Tibial artery (tissue), 4 donors: ENCODE measurements around the gene DDC.

Experiments
- DNase-seq, 2 donors: peaks; one replicate each; pipeline ENCODE4 v3.0.0-alpha.2; 2019
- H3K27ac ChIP-seq, 2 donors: fragments of 200-600 bp; sonication (generic) in 1 of 2; 1 replicate in 1 of 2; 2 replicates in 1 of 2; pipeline ENCODE4 v1.5.1; 2018 to 2019; ENCODE audit warnings: mild to moderate bottlenecking in 1 of 2
- H3K27me3 ChIP-seq, 2 donors: fragments of 200-600 bp; sonication (generic) in 1 of 2; one replicate each; pipeline versions ENCODE4 v1.5.1 to v1.6.0; 2016 to 2019
- H3K36me3 ChIP-seq, 3 donors: fragments of 200-600 bp; sonication (generic) in 2 of 3; one replicate each; pipeline ENCODE4 v1.5.1; 2016 to 2019; ENCODE audit warnings: mild to moderate bottlenecking in 2 of 3
- H3K4me1 ChIP-seq, 4 donors: fragments of 200-600 bp; sonication (generic) in 2 of 4; 1 replicate in 3 of 4; 2 replicates in 1 of 4; pipeline ENCODE4 v1.5.1; 2016 to 2019
- H3K4me3 ChIP-seq, 2 donors: fragments of 200-600 bp; sonication (generic) in 1 of 2; 1 replicate in 1 of 2; 2 replicates in 1 of 2; pipeline ENCODE4 v1.5.1; 2018 to 2019; ENCODE audit warnings: mild to moderate bottlenecking in 2 of 2
- H3K9me3 ChIP-seq, 3 donors: fragments of 200-600 bp; sonication (generic) in 1 of 3; one replicate each; pipeline ENCODE4 v1.5.1; 2016 to 2019
- intact Hi-C: fragments of 100-400 bp; cut with DNase I; formaldehyde crosslinking; loops from one replicate; pipeline ENCODE4 v1.15.0; 2023; ENCODE audit warnings: low total_unique reads
- TF ChIP-seq, protein P1 (sequence below), 2 experiments: fragments of 200-600 bp in 1 of 2; fragments of 450-650 bp in 1 of 2; IDR thresholded peaks; one replicate each; pipeline ENCODE4 v1.5.1; 2017 to 2019; ENCODE audit warnings: antibody characterized with exemption in 2 of 2, mild to moderate bottlenecking in 1 of 2, moderate library complexity in 1 of 2

DDC gene

DNA sequence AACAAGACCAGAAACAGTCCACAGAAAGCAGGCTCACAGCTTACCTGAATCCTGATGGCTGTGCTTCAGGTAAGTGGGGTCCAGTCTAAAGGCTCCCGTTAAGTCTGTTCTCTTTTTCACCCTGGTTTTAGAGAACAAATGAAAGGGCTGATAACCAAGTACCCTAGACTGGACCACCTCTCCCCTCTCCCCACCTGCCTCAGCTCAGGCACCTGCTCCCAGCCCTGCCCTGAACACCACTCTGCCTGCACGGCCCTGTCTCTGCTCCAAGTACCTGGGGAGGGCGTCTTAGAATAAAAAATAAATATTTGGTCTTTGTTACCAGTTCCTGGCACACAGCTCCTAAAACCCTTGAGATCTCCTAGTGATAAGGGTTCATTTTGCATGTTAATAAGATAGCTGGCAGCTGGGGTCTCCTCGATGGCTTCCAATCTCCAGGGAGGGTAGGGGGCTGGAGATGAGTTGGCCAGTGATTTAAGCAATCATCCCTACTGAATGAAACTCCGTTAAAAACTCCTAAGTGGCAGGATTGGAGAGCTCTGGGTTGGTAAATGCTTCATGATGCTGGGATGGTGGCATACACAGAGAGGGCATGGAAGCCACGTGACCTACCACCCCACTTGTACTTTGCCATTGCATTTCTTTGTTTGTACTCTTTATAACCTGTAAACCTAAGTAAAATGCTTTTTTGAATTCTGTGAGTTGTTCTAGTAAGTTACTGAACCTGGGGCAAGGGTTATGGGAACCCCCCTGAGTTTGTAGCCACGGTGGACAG lies 85.3 kb downstream of the DDC start:
- Histone ChIP-seq H3K9me3 (no peaks in the 10 kb centered on the region), H3K27me3 (no peaks in the 10 kb centered on the region), H3K27ac (no peak overlapping the region), H3K36me3 (no peaks in the 10 kb centered on the region), H3K4me3 (no peak overlapping the region), H3K4me1 (no peaks in the 10 kb centered on the region)
- DNase-seq = no peak
- TF ChIP-seq, protein P1, sequence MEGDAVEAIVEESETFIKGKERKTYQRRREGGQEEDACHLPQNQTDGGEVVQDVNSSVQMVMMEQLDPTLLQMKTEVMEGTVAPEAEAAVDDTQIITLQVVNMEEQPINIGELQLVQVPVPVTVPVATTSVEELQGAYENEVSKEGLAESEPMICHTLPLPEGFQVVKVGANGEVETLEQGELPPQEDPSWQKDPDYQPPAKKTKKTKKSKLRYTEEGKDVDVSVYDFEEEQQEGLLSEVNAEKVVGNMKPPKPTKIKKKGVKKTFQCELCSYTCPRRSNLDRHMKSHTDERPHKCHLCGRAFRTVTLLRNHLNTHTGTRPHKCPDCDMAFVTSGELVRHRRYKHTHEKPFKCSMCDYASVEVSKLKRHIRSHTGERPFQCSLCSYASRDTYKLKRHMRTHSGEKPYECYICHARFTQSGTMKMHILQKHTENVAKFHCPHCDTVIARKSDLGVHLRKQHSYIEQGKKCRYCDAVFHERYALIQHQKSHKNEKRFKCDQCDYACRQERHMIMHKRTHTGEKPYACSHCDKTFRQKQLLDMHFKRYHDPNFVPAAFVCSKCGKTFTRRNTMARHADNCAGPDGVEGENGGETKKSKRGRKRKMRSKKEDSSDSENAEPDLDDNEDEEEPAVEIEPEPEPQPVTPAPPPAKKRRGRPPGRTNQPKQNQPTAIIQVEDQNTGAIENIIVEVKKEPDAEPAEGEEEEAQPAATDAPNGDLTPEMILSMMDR (IDR thresholded peaks at IDR 0.05) = no peak
- intact Hi-C loops = no loop called here

DNA sequence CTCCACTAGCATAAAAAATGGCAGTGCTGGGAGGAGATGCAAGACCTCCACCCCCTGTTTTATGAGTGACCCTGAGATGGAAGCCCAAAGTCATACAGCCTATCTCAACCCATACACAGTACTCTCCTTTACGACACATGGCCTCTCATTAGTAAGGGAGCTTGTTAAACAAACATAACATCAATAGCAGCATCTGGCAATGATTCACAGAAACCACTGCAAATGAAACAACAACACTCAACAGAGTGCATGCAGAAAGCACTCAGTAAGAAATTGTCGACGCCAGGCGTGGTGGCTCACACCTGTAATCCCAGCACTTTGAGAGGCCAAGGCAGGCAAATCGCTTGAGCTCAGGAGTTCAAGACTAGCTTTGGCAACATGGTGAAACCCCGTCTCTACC lies 87.6 kb downstream of the DDC start:
- Histone ChIP-seq H3K27me3 (no peaks in the 10 kb centered on the region), H3K9me3 (no peaks in the 10 kb centered on the region), H3K4me1 (peaks cover 0 to 9% (median 5%) of the 10 kb centered on the region in 4 donors), H3K36me3 (no peaks in the 10 kb centered on the region), H3K27ac (no peak overlapping the region), H3K4me3 (no peak overlapping the region)
- intact Hi-C loops = no loop called here
- TF ChIP-seq, protein P1 (IDR thresholded peaks at IDR 0.05) = no peak
- no peak for DNase-seq

DNA sequence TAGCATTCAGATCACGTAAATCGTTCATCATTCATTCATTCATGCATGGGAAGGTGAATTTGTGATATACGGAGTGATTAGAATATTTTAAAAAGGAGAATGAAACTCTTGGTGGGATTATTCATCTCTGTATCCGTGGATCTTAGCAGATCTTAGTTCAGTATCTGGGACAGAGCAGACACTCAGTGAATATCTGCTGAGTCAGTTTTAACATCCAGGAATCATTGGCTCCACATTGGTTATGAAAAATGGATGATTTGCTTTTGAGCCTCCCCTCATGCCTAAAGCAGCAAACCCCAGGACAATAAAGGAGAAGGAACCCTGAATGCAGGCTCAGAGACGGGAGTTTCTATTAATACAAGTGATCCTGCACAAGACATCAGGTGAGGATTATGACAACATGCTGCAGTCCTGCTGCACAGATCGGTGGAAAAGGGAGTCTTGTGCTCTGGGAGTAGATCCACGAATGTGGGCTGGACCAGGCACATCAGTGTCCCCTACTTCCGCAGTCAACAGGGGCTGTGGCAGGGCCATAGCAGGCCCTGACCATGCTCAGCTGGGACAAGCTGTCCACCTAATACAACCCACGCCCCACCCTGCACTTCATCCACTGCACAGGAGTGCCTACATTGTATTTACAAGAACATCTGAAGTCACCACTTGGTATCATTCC lies 88.1 kb downstream of the DDC start:
- Histone ChIP-seq H3K36me3 (no peaks in the 10 kb centered on the region), H3K4me3 (no peak overlapping the region), H3K9me3 (no peaks in the 10 kb centered on the region), H3K27ac (no peak overlapping the region), H3K27me3 (no peaks in the 10 kb centered on the region), H3K4me1 (peaks cover 0 to 9% (median 5%) of the 10 kb centered on the region in 4 donors)
- intact Hi-C loops = no loop called here
- TF ChIP-seq, protein P1 (IDR thresholded peaks at IDR 0.05) = no peak
- no peak for DNase-seq

DNA sequence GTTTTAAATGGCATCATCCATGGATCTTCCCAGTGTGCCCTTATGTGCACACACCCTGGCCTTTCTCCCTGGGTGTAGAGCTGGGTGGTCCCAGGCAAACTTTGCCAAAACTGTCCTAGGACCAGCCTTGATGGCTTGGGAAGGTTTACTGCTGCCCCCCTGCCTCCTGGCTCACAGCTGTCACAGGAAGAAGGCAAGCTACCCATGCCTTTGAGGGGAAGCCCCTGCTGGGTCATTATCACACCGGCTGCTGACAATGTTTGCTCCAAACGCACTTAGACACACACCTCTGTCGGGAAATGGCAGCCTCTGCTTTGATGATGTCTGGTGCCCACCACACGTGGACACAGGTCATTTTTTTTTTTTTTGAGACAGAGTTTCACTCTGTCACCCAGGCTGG lies 89.9 kb downstream of the DDC start:
- TF ChIP-seq, protein P1 (IDR thresholded peaks at IDR 0.05) = no peak
- intact Hi-C loops = no loop called here

DNA sequence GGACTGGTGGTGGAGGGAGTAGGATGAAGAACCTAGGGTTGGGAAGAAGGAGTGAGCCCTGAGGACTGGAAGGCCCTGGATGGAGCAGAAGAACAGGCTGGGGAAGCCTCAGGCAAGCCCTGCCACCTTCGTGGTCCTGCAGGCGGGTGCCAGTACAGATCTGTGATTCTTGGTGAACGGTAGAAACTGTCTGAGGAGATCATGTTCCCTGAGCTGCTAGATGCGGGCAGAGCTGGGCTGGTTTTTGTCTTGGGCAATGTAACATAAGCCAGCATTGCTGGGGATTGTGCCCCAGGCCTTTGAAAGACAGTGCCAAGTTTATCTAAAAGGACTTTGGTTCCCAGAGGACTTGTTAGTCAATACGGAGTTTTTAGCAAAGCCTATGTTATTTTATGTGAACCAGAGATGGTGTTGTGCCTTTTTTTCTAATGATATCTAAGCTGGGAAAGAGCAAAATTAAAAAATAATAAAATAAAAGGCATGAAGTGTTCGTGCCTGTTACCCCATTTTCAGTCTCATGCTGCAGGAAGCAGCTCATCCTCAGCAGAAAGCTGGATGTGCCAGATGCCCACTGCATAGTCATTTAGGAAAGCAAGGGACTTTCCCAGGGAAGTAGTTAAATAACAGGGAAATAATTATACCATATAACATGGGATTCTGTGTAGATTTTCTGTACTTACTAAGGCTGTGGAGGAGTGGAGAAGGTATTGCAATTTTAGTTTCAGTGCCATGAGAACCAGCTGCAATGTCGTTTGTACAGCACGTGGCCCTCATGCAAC lies 90.6 kb downstream of the DDC start:
- peaks cover 0 to 9% (median 5%) of the 10 kb centered on the region in 4 donors for H3K4me1 ChIP-seq
- no peak overlapping the region for H3K4me3 ChIP-seq
- H3K27me3 ChIP-seq = peaks cover 0 to 5% of the 10 kb centered on the region in 2 donors
- no peaks in the 10 kb centered on the region for H3K36me3 ChIP-seq
- H3K9me3 ChIP-seq = no peaks in the 10 kb centered on the region
- DNase-seq = no peak
- no peak overlapping the region for H3K27ac ChIP-seq
- intact Hi-C loops = loop anchor here (5.0 kb wide), 1 partner anchor 318 kb away; no protein-coding TSS in a partner anchor
- TF ChIP-seq, protein P1 (IDR thresholded peaks at IDR 0.05) = no peak

More for the DNA sequence above, 89.9 kb downstream of the DDC start:
- Histone ChIP-seq H3K4me1 (peaks cover 0 to 9% (median 5%) of the 10 kb centered on the region in 4 donors), H3K27ac (no peak overlapping the region), H3K27me3 (peaks cover 0 to 5% of the 10 kb centered on the region in 2 donors), H3K9me3 (no peaks in the 10 kb centered on the region), H3K36me3 (no peaks in the 10 kb centered on the region), H3K4me3 (no peak overlapping the region)
- no peak for DNase-seq
